KG1 (cell line): ENCODE measurements around the gene CRYL1.

Experiments
- DNase-seq: peaks from one replicate; lab custom pipeline; 2025; lab: John Stamatoyannopoulos, UW

CRYL1 gene

GRCh38 chr13:20420938-20421337 lies 104.7 kb downstream of the CRYL1 start:
- no peak for DNase-seq

GRCh38 chr13:20418953-20419352 lies 106.7 kb downstream of the CRYL1 start:
- DNase-seq, result no peak

- DNase-seq, result no peak
Observed at GRCh38 chr13:20416223-20416745, 109.4 kb downstream of the CRYL1 start.

GRCh38 chr13:20415694-20416107 lies 110.0 kb downstream of the CRYL1 start:
- no peak for DNase-seq

- DNase-seq, result no peak
Observed at GRCh38 chr13:20415306-20415679, 110.4 kb downstream of the CRYL1 start.

GRCh38 chr13:20414546-20415305 lies 110.9 kb downstream of the CRYL1 start:
- no peak for DNase-seq

GRCh38 chr13:20412691-20413355 lies 112.8 kb downstream of the CRYL1 start:
- no peak for DNase-seq

- peak; percentile 65 for DNase-seq
Observed at GRCh38 chr13:20411638-20412342, 113.9 kb downstream of the CRYL1 start.

- DNase-seq, result no peak
Observed at GRCh38 chr13:20410726-20411125, 114.9 kb downstream of the CRYL1 start.

GRCh38 chr13:20408181-20408580 lies 117.5 kb downstream of the CRYL1 start:
- DNase-seq, result no peak

GRCh38 chr13:20407759-20408158 lies 117.9 kb downstream of the CRYL1 start:
- no peak for DNase-seq

GRCh38 chr13:20405691-20406090 lies 120.0 kb downstream of the CRYL1 start:
- no peak for DNase-seq

GRCh38 chr13:20404488-20405222 lies 121.0 kb downstream of the CRYL1 start:
- DNase-seq, result no peak

GRCh38 chr13:20403826-20404225 lies 121.8 kb downstream of the CRYL1 start:
- no peak for DNase-seq

GRCh38 chr13:20402881-20403280 lies 122.8 kb downstream of the CRYL1 start:
- DNase-seq, result no peak

GRCh38 chr13:20401931-20402856 lies 123.5 kb downstream of the CRYL1 start:
- no peak for DNase-seq

GRCh38 chr13:20401531-20401930 lies 124.1 kb downstream of the CRYL1 start:
- no peak for DNase-seq

GRCh38 chr13:20400774-20401173 lies 124.9 kb downstream of the CRYL1 start:
- DNase-seq, result no peak

- no peak for DNase-seq
Observed at GRCh38 chr13:20399961-20400360, 125.7 kb downstream of the CRYL1 start.

GRCh38 chr13:20399515-20399914 lies 126.1 kb downstream of the CRYL1 start:
- DNase-seq, result no peak

GRCh38 chr13:20398459-20398858 lies 127.2 kb downstream of the CRYL1 start:
- no peak for DNase-seq
